Measurements from ENCODE around the gene FTO.

Gene FTO

DNA sequence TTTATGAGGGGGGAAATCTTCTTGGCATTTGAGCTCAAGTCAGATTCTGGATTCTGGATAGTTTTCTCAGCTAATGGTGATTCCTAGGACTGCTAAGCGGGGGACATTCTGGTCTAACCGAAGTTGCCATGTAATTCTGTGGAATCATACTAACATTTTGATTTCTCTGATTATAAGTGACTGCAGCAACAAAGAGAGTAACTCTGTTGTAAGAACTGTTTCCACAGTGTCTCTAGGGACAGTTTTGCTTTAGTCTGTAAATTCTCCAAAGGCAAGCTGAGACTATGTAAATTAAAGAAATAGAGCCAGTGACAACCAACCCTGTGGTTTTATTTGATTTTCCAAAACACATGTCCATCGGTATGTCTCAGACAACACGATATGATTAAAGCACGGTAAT is 296.4 kb downstream of the FTO start:
- DNase-seq (ENCODE audit: low read depth in 2 of 2): no peak

DNA sequence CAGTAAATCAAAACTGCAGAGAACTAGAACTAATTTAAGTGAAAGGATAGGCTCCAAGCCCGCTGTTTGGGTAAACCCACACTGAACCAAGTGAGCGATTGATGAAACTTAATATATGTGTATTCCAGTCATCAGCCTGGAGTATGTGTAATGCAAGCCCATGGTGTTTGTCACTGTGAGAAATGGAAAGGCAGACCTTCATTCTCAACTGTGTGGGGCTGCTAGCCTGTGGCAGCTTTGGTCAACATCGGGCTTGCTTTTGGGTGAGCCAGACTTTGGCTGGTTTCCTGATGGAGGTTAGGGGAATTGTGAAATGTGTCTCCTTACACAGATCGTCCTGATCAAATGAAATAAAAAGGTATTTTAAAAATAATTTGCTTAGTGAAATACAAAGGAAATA is 302.7 kb downstream of the FTO start:
- DNase-seq (ENCODE audit: low read depth in 2 of 2): no peak

DNA sequence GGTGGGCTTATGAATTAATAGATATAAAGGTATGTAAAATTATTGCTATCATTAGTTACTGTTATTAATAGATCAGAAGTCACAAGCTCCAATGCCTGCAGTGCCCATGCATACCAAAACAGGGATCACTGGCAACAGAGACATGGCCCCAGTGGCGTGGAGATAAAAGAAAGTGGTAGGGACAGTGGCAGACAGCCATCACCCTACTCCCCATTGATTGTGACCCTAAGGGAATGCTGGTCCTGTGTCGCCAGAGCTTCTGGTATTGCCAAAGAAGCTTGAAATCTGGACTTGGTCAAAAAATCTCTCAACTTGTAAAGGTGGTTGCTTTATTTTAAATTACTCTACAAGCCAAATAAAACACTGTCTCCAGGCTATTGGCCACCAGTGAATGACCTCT is 303.5 kb downstream of the FTO start:
- no peak for DNase-seq (ENCODE audit: low read depth in 2 of 2)

DNA sequence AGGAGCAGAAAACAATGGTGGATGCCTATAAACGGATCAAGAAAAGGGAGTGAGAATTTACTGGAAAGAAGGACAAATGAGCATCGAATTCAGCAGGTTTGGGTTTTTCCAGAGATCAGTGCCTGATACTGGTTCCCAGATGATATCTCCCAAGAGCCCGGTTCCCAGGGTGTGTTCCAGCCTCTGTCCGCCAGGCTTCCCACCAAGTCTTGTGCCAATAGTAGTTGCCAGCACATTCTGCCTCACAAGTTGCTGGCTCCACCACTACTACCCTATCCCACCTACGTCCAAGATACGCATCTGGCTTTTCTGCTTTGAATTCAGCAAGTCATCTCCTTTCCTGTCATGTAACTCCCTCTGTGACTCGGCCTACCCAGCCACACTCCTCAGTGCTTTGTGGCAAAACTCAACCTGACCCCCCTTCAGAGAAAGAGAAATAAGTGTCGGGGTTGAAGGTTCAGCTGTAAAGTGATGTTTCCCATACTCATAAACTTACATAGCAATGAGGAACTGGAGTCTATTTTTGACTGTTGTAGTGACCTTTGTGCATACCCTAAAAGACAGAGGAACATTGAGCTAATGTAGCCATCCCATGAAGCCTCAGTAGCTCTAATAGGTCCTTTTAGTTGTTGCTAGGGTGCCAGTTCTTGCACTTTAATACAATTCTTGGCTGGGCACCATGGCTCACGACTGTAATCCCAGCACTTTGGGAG is 305.7 kb downstream of the FTO start:
- DNase-seq (ENCODE audit: low read depth in 2 of 2): no peak

DNA sequence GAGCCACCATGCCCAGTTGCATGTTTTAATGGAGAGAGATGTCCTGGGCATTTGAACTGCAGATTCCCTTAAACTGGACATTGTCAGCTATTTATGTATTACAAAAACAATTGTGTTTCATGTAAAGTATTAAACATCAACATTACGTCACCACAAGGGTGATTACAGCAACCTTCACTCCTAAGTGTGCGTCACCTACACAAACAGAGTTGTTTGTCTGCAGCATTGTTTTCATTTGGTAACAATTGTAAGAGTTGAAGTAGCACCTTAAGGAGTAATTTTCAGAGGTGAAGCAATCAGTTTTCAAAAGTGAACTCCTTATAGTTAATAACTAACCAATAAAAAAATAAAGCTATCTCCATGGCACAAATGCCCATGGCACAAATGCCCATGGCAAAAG is 311.2 kb downstream of the FTO start:
- no peak for DNase-seq (ENCODE audit: low read depth in 2 of 2)

DNA sequence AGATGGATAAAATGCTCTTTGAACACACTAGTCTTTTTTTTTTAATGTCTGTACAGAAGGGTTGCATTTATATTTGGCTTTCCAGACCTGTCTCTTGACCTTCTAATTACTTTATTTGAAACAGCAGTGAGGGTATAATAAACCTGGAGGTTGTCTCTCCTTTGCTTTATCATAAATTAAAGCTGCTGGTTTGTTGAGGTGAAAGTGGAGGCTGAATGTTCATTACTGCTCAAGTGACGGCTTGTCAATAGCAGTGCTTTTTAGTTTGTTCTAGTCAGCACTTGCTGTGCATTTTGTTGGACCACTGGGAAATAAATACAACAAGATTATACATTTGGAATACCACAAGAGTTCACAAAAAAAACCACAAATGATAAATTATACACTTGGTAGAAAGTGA is 318.4 kb downstream of the FTO start:
- DNase-seq (ENCODE audit: low read depth in 2 of 2): no peak

DNA sequence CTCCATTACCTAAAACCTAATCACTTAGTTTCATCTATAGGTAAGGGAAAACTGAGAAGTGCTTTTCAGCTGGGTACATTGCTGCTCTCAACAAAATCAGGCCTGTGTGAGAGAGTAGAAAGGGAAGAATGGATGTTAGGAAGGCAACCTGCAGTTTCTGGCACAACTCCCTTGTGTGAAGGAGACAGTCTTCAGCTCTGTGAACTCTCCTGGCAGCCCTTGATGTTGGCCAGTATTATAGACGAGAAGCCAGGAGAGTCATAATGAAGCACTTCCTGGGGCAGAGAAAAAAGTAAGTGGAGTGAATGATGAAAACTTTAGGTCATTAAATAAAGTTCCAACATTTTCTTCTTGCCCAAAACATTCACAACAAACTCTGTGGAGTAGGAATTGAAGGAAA is 322.5 kb downstream of the FTO start:
- DNase-seq (ENCODE audit: low read depth in 2 of 2): no peak

DNA sequence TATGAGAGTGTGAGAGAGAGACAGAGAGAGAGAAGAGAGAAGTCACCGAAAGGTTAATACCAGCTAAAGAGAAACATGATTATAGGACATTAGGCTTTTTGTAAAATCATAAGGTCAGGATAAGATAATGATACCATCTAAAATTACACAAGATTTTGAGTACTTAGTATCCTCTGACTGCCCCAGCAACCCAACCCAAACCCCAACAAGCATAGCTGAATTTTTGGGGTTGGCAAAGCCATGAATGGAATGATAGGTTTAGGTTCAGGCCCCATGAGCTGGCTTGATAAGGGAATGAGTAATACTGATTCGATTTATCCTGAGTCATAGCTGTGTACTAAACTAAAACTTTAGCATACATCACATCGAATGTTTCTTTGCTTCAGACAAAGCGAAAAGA is 323.1 kb downstream of the FTO start:
- no peak for DNase-seq (ENCODE audit: low read depth in 2 of 2)

DNA sequence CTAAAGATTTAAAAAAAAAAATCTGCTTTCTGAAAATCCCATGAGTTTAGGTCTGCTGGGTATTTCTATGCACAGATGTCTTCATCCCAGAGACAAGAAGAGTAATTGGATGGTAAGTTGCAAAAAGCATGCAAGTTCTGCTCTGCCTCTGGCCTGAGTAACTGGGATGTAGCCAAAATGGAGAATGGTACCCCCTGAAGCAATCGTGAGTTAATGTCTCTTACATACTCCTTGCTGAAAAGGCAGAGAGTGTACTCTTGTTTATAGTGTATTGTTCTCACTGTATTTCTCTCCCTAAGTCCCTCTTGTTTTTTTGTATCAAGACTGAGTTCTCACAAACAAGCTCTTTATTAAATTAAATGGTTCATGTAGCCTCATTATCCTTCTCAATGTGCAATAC is 323.6 kb downstream of the FTO start:
- no peak for DNase-seq (ENCODE audit: low read depth in 2 of 2)

DNA sequence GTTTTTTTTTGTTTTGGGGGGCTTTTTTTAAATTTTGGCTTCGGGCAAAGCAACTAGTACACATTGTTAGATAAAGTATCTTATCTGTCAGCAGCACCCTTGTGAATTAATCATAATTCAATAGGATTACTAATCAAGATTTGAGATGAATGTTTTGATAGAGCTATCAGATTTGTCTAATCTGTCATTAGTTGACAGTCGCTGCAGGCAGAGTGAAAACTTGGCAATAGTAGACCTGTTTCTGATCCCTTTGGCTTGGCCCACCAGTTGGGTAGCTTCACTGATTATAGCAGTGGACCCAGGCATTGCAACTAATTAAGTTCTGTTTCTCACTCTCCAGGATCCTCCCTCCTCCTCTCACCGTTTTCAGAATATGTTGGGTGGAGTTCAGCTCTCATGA is 324.0 kb downstream of the FTO start:
- no peak for DNase-seq (ENCODE audit: low read depth in 2 of 2)

DNA sequence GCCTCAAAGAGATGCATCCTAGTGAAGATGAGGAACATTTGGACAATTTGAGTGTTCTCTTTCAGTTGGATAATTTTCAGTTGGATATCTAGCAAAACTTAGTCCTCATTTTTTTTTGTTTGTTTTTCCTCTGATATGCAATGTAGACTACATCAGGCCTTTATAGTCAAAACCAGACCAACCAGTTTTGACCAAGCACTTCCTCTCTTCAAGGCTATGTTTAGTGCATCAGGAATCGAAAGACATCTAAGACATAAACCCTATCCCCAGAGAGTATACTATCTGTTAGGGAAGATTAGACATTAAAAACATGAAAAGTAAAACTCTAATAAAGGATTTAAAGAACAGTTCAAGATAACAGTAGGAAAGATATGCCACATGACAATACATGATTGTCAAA is 326.5 kb downstream of the FTO start:
- no peak for DNase-seq (ENCODE audit: low read depth in 2 of 2)

DNA sequence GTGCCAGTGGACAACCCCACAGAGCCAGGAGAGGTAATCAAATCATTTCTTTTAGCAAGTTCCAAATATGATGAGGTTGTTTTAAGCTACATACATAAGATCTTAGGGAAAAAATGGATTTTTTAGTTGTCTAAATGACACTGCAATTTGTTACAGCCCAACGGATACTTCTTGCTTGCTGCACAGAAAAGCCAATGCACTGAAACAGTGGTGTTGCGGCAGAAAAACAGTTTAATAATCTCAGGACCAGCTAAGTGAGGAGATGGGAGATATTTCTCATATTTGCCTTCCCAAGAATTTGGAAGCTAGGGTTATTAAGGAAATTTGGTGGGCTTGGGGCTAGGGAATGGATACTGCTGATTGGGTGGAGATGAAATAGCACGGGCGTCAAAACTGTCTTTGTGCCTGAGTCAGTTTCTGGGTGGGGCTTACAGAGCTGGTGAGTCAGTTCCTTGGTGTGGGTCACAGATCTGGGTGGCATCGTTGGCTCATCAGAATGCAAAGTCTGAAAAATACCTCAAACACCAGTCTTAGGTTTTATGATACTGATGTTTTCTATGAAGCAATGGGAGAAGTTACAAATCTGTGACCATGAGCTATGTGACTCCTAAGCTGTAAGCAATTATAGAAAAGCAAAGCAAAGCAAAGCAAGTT is 327.3 kb downstream of the FTO start:
- no peak for DNase-seq (ENCODE audit: low read depth in 2 of 2)

DNA sequence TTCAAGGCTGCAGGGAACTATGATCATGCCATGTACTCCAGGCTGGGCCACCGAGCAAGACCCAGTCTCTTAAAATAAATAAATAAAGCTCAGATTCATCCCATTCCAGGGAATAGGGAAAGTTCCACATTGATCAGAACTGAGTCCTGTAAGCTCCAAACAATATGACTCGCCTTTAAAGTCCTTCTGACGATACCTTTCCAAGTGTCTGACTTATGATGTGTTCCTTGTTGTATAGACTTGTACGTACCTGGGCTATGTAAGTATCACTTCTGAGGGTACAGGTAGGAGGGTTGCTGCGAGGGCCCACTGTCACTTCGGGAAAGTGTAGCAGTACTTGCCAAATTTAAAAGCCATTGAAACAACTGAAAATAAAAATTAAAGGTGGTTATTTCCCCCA is 329.8 kb downstream of the FTO start:
- no peak for DNase-seq (ENCODE audit: low read depth in 2 of 2)

DNA sequence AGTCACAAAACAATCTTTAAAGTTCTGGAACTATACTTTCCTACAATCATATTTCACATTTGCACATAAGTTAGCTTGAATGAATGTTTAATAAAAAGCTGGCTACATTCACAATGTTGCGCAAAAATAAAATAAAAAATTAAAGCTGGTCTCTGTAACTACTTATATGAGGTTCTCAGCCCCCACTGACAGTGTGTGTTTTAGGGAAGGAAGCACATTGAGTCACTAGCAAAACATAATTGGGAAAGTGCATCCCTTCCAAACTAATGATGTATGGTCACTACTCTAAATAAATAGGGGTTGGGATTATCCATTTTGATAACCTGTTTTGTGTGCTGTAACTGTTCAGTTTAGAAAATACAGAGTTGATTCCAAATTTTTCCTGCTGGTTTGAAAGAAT is 330.7 kb downstream of the FTO start:
- DNase-seq (ENCODE audit: low read depth in 2 of 2): no peak

DNA sequence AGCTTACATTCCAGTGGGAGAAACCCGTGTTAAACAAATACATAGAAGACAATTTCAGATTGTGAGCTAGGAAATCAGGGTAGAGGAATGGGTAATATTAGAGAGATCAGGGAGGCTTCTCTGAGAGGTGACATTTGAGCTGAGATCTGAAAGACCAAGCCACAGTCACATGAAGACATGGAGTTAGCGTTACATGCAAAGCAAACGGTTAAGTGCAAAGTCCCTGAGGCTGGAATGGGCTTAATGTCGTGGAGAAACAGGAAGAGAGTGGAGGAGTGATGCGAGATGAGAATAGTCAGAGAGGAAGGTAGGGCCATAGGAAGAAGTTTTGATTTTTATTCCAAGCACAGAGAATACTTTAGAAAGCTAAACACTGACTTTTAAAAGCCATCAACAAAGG is 336.5 kb downstream of the FTO start:
- no peak for DNase-seq (ENCODE audit: low read depth in 2 of 2)

DNA sequence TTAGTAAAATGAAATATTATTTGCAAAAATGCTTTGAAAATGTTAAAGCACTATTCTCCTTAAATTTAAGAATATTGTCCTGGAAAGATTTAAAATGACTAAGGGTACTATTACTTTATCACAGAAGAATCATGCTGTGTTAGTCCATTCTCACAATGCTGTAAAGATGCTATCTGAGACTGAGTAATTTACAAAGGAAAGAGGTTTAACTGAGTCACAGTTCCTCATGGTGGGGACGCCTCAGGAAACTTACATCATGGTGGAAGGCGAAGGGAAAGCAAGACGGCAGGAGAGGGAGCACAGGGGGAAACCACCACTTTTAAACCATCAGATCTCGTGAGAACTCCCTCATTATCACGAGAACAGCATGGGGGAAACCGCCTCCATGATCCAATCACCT is 337.0 kb downstream of the FTO start:
- no peak for DNase-seq (ENCODE audit: low read depth in 2 of 2)

DNA sequence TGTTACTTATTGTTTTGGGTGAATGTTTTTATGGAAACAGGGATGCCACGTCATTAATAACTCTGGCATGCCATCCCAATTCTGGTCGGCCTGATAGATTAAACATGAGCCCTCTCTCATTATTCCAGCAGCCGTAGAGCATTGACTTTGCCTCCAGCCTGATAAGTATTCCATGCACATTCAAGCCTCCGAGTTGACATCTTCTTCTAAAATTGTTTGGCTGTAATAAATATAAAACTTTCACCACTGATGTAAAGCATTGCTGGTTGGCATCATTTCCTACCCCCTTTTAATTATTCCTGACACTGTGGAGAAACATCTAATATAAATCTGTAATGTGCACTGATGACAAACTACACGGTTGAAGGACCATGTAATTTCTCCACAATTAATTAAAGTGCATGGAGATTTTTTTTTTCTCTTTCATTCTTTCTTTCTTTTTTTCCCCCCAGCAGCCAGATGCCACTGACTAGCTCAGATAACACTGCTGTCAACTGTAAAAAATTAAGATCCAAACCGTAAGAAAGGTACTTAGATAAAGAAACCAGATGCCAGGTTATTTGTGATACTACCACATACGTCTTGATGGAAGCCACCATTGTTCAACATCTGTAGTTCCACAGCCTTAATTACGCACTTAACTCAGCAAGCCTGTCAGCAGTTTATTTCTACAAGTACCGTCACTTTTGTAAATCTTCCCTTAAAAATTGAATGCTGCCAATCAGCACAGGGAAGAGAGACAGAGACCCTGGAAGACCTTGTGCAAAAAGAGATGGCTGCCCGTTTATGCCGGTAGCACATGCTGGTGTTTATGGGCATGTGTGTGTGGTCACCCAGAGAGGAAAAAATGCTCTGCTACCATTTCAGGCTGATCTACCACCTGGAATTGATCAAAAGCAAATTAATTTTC is 344.9 kb downstream of the FTO start:
- no peak for DNase-seq (ENCODE audit: low read depth in 2 of 2)

DNA sequence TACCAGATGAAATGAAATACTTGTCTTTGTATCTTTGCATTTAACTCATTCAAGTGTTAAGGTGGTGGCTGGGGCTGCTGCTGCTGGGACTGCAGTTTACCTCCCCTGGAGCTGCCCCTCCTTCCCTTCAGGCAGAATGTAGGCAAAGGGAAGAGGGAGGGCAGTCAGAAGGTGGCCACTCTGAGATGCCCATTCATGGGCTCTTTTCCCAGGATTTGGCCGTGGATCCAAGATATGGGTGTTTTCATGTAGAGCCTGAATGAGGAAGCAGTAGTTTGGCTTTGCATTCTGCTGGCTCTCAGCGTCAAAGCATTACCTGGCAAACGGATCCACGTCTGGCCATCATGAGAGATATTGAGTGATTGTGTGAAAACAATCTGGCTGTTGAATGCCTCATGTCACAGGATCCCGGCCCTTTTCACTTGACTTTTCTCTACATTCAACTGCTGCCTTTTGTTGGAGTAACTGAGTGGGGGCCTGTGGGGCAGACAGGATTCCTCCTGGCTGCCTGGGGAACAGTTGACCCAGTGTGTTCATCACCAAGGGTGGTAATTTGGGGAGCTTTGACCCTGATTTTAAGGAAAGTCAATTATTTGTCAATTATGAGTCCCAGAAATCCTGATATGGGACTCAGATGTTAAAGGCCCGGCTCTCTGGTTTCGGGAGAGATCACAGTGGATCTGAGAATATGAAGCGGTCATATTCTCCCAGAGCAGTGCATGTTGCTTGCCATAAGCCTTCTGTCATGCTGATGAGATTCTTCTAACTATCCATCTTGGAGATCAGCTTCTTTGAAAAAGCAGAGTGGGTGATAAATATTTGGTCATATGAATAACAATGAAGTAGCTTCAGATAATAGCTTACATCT is 345.9 kb downstream of the FTO start:
- no peak for DNase-seq (ENCODE audit: low read depth in 2 of 2)

DNA sequence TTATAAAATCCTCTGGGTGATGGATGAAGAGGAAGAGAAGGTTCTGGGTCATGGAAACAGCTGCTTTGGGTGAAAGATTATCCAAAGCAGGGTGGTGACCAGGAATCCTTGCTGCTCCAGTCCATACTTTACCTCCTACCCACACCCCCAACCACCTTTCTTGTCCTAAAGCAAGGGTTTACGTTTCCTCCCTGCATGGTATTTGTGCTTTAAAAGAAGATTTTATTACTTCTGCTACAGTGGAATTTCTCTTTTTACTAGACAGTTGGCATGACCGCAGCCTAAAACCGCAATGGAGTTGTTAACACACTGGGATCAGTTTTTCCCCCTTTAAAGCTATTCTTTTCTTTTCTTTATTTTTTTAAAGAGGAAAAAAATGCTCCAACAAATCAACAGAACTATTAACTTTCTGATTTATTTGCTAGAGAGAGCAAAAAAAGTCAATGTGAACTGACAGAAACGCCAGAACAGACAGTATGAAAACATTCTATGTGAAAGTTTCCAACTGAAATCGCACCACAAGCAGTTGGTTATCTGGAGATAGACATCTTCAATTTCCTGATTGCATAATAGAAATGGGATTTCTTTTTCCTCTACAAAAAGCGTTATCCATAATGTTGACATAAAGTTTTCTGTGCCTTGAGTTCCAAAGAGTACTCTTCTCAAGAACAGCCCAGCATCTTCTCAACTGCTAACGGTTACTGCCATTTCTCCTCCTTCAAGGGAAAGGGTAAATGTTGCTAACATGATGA is 346.7 kb downstream of the FTO start:
- DNase-seq (ENCODE audit: low read depth in 2 of 2): no peak

DNA sequence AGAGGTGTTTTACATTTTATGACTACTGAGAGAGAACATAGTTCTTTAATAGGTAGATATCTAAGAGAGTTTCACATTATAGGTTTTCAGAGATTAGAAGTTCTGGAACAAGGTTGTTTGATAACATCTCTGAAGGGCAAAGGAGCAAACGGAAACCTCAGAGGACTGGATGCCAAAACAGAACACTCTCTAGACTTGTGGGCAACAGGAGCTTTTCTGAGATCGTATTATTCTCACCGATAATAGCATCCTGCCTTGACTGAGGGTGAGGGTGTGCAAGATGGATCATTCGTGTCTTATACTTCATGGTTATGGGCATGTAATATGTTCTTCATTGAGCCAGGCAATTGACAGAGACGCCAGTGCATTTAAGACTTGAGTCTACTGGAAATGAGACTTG is 347.9 kb downstream of the FTO start:
- DNase-seq (ENCODE audit: low read depth in 2 of 2): no peak

DNA sequence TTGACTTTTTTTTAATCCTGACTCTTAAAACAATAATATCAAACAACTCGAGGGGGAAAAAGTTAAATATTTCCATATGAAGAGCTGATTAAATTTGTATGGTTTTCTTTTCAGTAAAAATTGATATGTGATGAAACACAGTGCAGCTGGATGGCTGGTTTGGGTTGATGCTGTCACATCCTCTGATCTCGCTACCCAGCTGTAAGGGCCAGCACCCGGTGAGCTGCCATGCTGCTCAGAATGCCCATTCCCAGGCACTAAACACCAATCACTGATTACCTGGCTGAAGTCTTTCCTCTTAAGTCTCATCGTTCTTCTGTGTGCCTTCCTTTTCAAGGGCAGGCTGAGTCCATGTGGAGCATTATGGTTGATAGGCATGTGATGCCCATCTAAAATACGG is 348.3 kb downstream of the FTO start:
- no peak for DNase-seq (ENCODE audit: low read depth in 2 of 2)
